HEK293 (cell line): ENCODE data around the gene RIMS4.

Experiments used
- CTCF ChIA-PET: fragments of 350-600 bp; formaldehyde crosslinking; extraction: SDS; loops from one replicate; lab custom pipeline; 2021; ENCODE audit warnings: antibody characterized with exemption; lab: Yijun Ruan, JAX
- POLR2A ChIA-PET: fragments of 300-600 bp; formaldehyde crosslinking; extraction: SDS; loops from one replicate; lab custom pipeline; 2020; ENCODE audit warnings: antibody characterized with exemption, inconsistent platforms; lab: Yijun Ruan, JAX
- H3K27ac ChIP-seq: fragments of 200-500 bp; sonication (Bioruptor generic); 2 replicates; pipeline ENCODE4 v1.5.1; 2014; ENCODE audit warnings: low read depth, low read length, control low read depth, inconsistent platforms; ENCODE audit errors: extremely low read depth
- H3K36me3 ChIP-seq, 2 experiments: fragments of 200-500 bp in 1 of 2; sonication (Bioruptor generic) in 1 of 2; 1 replicate in 1 of 2; 2 replicates in 1 of 2; pipeline ENCODE4 v1.5.1; 2014 to 2017; ENCODE audit warnings: inconsistent platforms in 2 of 2, low read length in 2 of 2; ENCODE audit not compliant: control insufficient read depth in 2 of 2, insufficient read depth in 1 of 2
- H3K4me1 ChIP-seq: fragments of 200-500 bp; sonication (Bioruptor generic); 2 replicates; pipeline ENCODE4 v1.5.1; 2014; ENCODE audit warnings: mild to moderate bottlenecking, low read length, inconsistent platforms; ENCODE audit not compliant: control insufficient read depth, insufficient read depth
- H3K4me3 ChIP-seq: 2 replicates; pipeline ENCODE4 v1.5.1; 2011; ENCODE audit warnings: low read depth, mild to moderate bottlenecking, control low read depth, low read length, moderate library complexity
- H3K9me3 ChIP-seq: fragments of 200-500 bp; sonication (Bioruptor generic); 2 replicates; pipeline ENCODE4 v1.5.1; 2014; ENCODE audit warnings: low read depth, low read length, inconsistent platforms; ENCODE audit not compliant: control insufficient read depth, insufficient read depth
- AEBP2 ChIP-seq: fragments of 450-650 bp; formaldehyde crosslinking; IDR thresholded peaks from 2 replicates; pipeline ENCODE4 v1.5.1; 2016; ENCODE audit warnings: missing biosample characterization, missing genetic modification characterization, borderline replicate concordance
- BCL6B ChIP-seq: fragments of 450-650 bp; formaldehyde crosslinking; IDR thresholded peaks from 2 replicates; pipeline ENCODE4 v1.5.1; 2017; ENCODE audit warnings: missing biosample characterization, missing genetic modification characterization
- GLI4 ChIP-seq: fragments of 450-650 bp; formaldehyde crosslinking; IDR thresholded peaks from 2 replicates; pipeline ENCODE4 v1.5.1; 2016; ENCODE audit warnings: missing biosample characterization, missing genetic modification characterization
- KLF16 ChIP-seq: fragments of 450-650 bp; formaldehyde crosslinking; IDR thresholded peaks from 2 replicates; pipeline ENCODE4 v1.5.1; 2017; ENCODE audit warnings: missing biosample characterization, missing genetic modification characterization
- PATZ1 ChIP-seq: fragments of 450-650 bp; formaldehyde crosslinking; IDR thresholded peaks from 2 replicates; pipeline ENCODE4 v1.5.1; 2016; ENCODE audit warnings: missing biosample characterization, missing genetic modification characterization
- RBAK ChIP-seq: fragments of 450-650 bp; formaldehyde crosslinking; IDR thresholded peaks from 2 replicates; pipeline ENCODE4 v1.5.1; 2016; ENCODE audit warnings: missing biosample characterization, missing genetic modification characterization
- SCRT2 ChIP-seq: fragments of 450-650 bp; formaldehyde crosslinking; IDR thresholded peaks from 2 replicates; pipeline ENCODE4 v1.5.1; 2016; ENCODE audit warnings: missing biosample characterization, missing genetic modification characterization
- SP2 ChIP-seq: fragments of 450-650 bp; formaldehyde crosslinking; IDR thresholded peaks from 2 replicates; pipeline ENCODE4 v1.5.1; 2016; ENCODE audit warnings: missing biosample characterization, missing genetic modification characterization
- TCF7L2 ChIP-seq: IDR thresholded peaks from 2 replicates; pipeline ENCODE4 v1.6.1; 2011; ENCODE audit warnings: low read depth, mild to moderate bottlenecking, inconsistent platforms, low read length, moderate library complexity, borderline replicate concordance
- ZBTB8A ChIP-seq: fragments of 450-650 bp; formaldehyde crosslinking; IDR thresholded peaks from 2 replicates; pipeline ENCODE4 v1.5.1; 2016; ENCODE audit warnings: missing biosample characterization, missing genetic modification characterization
- ZNF133 ChIP-seq: fragments of 450-650 bp; formaldehyde crosslinking; IDR thresholded peaks from 2 replicates; pipeline ENCODE4 v1.5.1; 2016; ENCODE audit warnings: missing biosample characterization, missing genetic modification characterization
- ZNF174 ChIP-seq: fragments of 450-650 bp; formaldehyde crosslinking; IDR thresholded peaks from 2 replicates; pipeline ENCODE4 v1.5.0; 2017; ENCODE audit warnings: missing biosample characterization, mild to moderate bottlenecking, missing genetic modification characterization
- ZNF211 ChIP-seq: fragments of 450-650 bp; formaldehyde crosslinking; IDR thresholded peaks from 2 replicates; pipeline ENCODE4 v1.5.1; 2016; ENCODE audit warnings: low read depth, missing biosample characterization, missing genetic modification characterization
- ZNF335 ChIP-seq: fragments of 450-650 bp; formaldehyde crosslinking; conservative IDR thresholded peaks from 2 replicates; pipeline ENCODE4 v1.5.1; 2016; ENCODE audit warnings: missing biosample characterization, missing genetic modification characterization
- ZNF510 ChIP-seq: fragments of 450-650 bp; formaldehyde crosslinking; IDR thresholded peaks from 2 replicates; pipeline ENCODE4 v1.5.1; 2018; ENCODE audit warnings: mild to moderate bottlenecking, missing genetic modification characterization, missing biosample characterization; ENCODE audit not compliant: insufficient replicate concordance
- ZNF544 ChIP-seq: fragments of 450-650 bp; formaldehyde crosslinking; IDR thresholded peaks from 2 replicates; pipeline ENCODE4 v1.5.0; 2017; ENCODE audit warnings: missing biosample characterization, missing genetic modification characterization
- ZNF621 ChIP-seq: fragments of 450-650 bp; formaldehyde crosslinking; IDR thresholded peaks from 2 replicates; pipeline ENCODE4 v1.5.1; 2017; ENCODE audit warnings: missing biosample characterization, missing genetic modification characterization
- ZNF639 ChIP-seq: fragments of 450-650 bp; formaldehyde crosslinking; IDR thresholded peaks from 2 replicates; pipeline ENCODE4 v1.5.1; 2016; ENCODE audit warnings: missing biosample characterization, missing genetic modification characterization
- ZNF701 ChIP-seq: fragments of 450-650 bp; formaldehyde crosslinking; IDR thresholded peaks from 2 replicates; pipeline ENCODE4 v1.5.1; 2016; ENCODE audit warnings: missing biosample characterization, missing genetic modification characterization
- ZNF791 ChIP-seq: fragments of 450-650 bp; formaldehyde crosslinking; IDR thresholded peaks from 2 replicates; pipeline ENCODE4 v1.5.1; 2016; ENCODE audit warnings: missing biosample characterization, missing genetic modification characterization
- ZSCAN16 ChIP-seq: fragments of 450-650 bp; formaldehyde crosslinking; IDR thresholded peaks from 2 replicates; pipeline ENCODE4 v1.5.1; 2016; ENCODE audit warnings: missing biosample characterization, missing genetic modification characterization
- ZSCAN4 ChIP-seq: fragments of 450-650 bp; formaldehyde crosslinking; IDR thresholded peaks from 2 replicates; pipeline ENCODE4 v1.5.1; 2017; ENCODE audit warnings: missing biosample characterization, missing genetic modification characterization
- ZXDB ChIP-seq: fragments of 450-650 bp; formaldehyde crosslinking; IDR thresholded peaks from 2 replicates; pipeline ENCODE4 v1.5.1; 2016; ENCODE audit warnings: missing biosample characterization, missing genetic modification characterization
- TF ChIP-seq, protein P1 (sequence below): fragments of 450-650 bp; IDR thresholded peaks from 2 replicates; pipeline ENCODE4 v1.5.1; 2018; ENCODE audit warnings: missing biosample characterization, mild to moderate bottlenecking, missing genetic modification characterization

RIMS4 gene

DNA sequence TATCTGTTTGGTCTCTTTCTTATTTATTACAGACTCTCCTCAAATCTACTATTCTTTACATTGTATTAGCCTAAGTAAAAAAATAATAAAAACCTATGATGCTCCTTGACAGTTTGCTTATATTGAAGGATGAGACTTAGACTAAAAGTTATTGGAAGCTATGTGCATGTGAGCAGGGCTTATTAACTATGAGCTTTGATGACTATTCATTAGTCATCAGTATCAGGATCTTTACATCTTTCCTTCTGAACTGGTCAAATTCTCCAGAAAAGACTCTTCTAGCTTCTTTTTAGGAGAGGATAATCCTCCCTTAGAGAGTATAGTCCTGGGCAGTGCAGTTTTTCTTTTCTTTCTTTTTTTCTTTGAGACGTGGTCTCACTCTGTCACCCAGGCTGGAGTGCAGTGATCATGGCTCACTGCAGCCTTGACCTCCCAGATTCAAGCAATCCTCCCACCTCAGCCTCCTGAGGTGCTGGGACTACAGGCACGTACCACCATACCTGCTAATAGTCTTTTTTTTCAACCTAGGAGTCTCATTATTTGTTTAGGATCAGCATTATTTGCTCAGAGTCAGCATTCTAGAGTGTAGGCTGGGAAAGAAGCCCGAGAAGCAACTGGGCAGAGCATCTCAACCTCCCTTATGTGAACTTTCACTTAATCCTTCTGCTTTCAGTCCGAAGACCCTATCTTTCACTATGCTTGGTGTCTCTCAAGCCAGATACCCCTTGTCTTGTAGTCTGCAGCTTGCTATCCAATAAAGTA, 38.1 kb upstream of the RIMS4 start (continued):
- no peak for TF ChIP-seq ZNF335 (tag by site-specific recombination)

- H3K27ac ChIP-seq = no peak overlapping the region
- no peak for TF ChIP-seq ZNF621
- no peak for TF ChIP-seq ZSCAN16 (tag by site-specific recombination)
- TF ChIP-seq ZNF701 (tag by site-specific recombination) = no peak
- no peak for TF ChIP-seq ZNF639 (tag by site-specific recombination)
- no peak for TF ChIP-seq KLF16 (tag by site-specific recombination)
- TF ChIP-seq ZBTB8A (tag by site-specific recombination) = no peak
- no peak for TF ChIP-seq ZNF544 (tag by site-specific recombination)
- no peak for TF ChIP-seq GLI4 (tag by site-specific recombination)
- TF ChIP-seq BCL6B = no peak
- no peak for TF ChIP-seq ZNF174 (tag by site-specific recombination)
- no peak for TF ChIP-seq SCRT2 (tag by site-specific recombination)
- TF ChIP-seq, protein P1, sequence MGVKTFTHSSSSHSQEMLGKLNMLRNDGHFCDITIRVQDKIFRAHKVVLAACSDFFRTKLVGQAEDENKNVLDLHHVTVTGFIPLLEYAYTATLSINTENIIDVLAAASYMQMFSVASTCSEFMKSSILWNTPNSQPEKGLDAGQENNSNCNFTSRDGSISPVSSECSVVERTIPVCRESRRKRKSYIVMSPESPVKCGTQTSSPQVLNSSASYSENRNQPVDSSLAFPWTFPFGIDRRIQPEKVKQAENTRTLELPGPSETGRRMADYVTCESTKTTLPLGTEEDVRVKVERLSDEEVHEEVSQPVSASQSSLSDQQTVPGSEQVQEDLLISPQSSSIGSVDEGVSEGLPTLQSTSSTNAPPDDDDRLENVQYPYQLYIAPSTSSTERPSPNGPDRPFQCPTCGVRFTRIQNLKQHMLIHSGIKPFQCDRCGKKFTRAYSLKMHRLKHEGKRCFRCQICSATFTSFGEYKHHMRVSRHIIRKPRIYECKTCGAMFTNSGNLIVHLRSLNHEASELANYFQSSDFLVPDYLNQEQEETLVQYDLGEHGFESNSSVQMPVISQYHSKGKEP (tag by site-specific recombination) = no peak
- H3K4me3 ChIP-seq = no peak overlapping the region
- ChIA-PET CTCF (interaction anchor here (0.6 to 1.0 kb wide), 3 partner anchors 87 to 200 kb away, joined by 3 read pairs; no protein-coding TSS in a partner anchor), POLR2A (no interaction called here)
- H3K4me1 ChIP-seq = no peaks in the 10 kb centered on the region
- no peaks in the 10 kb centered on the region for H3K36me3 ChIP-seq
- no peaks in the 10 kb centered on the region for H3K9me3 ChIP-seq
Measured at GRCh38 chr20:44843876-44844275, 33.5 kb upstream of the RIMS4 start.

DNA sequence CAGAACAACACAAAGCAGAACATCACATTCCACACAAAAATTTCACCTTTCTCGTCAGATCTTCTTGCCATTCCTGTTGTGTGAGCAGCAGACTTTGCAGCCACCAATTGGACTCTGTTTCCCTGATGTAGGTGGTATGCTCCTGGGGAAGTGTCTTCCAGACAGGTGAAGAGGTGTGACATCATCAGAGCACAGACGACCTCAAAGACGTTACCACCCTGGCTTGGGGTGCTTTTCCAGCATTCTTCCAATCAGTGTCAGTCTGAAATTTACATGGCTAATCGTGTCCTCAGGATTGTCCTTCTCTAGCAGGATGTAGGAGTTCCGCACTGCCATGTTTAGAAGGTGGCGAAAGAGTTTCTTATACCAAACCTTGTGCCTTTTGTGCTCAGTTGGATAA, 31.6 kb upstream of the RIMS4 start:
- ChIA-PET POLR2A (no interaction called here), CTCF (no interaction called here)
- no peak overlapping the region for H3K27ac ChIP-seq
- H3K36me3 ChIP-seq = no peaks in the 10 kb centered on the region
- no peaks in the 10 kb centered on the region for H3K9me3 ChIP-seq
- no peaks in the 10 kb centered on the region for H3K4me1 ChIP-seq
- H3K4me3 ChIP-seq = no peak overlapping the region
- no peak for TF ChIP-seq KLF16 (tag by site-specific recombination)
- TF ChIP-seq ZNF133 (tag by site-specific recombination) = no peak
- TF ChIP-seq ZXDB (tag by site-specific recombination) = no peak
- no peak for TF ChIP-seq ZNF211 (tag by site-specific recombination)
- no peak for TF ChIP-seq ZNF510
- no peak for TF ChIP-seq SP2 (tag by site-specific recombination)
- no peak for TF ChIP-seq ZSCAN4 (tag by site-specific recombination)
- TF ChIP-seq PATZ1 (tag by site-specific recombination) = no peak
- TF ChIP-seq RBAK (tag by site-specific recombination) = no peak
- TF ChIP-seq ZNF791 (tag by site-specific recombination) = no peak
- no peak for TF ChIP-seq AEBP2
- TF ChIP-seq TCF7L2 = no peak
